Measurements from ENCODE around the gene COX4I1. TPM values are rescaled to one million over a fixed set of nuclear protein-coding genes. Genes with fewer than 3 reads are reported as not detected.
A peak's percentile ranks its signal among the peaks of the same experiment; 100 is the strongest.

COX4I1 gene
- total RNA-seq, 2 donors from 2014 or later = 1,383 to 1,567 TPM

DNA sequence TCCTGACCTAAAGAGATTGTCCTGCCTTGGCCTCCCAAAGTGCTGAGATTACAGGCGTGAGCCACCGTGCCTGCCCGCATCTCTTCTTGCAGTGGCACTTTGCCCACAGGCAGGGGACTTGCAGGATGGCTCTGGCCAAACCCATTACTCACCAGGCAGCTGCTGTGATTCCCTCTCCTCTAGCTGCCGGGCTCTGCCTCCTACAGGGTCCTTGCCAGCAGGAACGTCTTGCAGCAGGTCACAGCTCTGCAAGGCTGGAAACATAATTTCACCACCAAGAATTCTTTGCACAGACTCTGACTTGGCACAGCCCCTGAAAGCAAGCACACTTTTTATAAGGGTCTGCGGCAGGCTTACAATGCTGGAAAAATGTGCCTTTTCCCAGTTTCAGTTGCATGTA is 20.3 kb downstream of the COX4I1 start:
- no peak for DNase-seq (ENCODE audit: low spot score)
- no peaks in the 10 kb centered on the region for H3K9me3 ChIP-seq
- TF ChIP-seq, protein P1, sequence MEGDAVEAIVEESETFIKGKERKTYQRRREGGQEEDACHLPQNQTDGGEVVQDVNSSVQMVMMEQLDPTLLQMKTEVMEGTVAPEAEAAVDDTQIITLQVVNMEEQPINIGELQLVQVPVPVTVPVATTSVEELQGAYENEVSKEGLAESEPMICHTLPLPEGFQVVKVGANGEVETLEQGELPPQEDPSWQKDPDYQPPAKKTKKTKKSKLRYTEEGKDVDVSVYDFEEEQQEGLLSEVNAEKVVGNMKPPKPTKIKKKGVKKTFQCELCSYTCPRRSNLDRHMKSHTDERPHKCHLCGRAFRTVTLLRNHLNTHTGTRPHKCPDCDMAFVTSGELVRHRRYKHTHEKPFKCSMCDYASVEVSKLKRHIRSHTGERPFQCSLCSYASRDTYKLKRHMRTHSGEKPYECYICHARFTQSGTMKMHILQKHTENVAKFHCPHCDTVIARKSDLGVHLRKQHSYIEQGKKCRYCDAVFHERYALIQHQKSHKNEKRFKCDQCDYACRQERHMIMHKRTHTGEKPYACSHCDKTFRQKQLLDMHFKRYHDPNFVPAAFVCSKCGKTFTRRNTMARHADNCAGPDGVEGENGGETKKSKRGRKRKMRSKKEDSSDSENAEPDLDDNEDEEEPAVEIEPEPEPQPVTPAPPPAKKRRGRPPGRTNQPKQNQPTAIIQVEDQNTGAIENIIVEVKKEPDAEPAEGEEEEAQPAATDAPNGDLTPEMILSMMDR (IDR thresholded peaks at IDR 0.05) = no peak
- no peaks in the 10 kb centered on the region for H3K27me3 ChIP-seq
- H3K4me3 ChIP-seq = no peak overlapping the region
- no peaks in the 10 kb centered on the region for H3K36me3 ChIP-seq
- no peak overlapping the region for H3K27ac ChIP-seq
- H3K4me1 ChIP-seq = peaks cover 0 to 5% of the 10 kb centered on the region in 2 donors

DNA sequence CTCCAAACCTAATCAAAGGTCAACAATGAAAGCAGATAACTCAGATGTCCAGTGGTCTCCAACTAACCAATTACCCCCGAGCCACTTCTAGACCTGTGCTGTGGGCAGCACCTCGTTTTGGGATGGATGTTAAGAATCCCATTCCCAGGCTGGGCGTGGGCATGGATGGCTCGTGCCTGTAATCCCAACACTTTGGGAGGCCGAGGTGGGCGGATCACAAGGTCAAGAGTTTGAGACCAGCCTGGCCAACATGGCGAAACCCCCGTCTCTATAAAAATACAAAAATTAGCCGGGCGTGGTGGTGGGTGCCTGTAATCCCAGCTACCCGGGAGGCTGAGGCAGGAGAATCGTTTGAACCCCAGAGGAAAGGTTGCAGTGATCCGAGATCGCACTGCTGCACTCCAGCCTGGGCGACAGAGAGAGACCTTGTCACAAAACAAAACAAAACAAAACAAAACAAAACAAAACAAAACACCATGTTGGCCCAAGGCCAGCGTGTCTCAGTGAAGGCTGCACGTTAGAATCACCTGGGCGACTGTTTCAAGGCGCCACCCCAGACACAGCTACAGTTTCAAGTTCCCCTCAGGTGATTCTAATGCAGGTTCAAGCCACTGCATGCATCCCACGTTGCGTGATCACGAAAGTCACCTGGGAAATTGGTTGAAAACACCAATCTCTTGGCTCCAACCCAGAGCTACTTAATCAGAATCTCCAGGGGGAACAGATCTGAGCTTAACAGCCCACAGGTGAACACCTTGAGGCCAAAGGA is 21.3 kb downstream of the COX4I1 start:
- TF ChIP-seq, protein P1 (IDR thresholded peaks at IDR 0.05) = no peak
- no peaks in the 10 kb centered on the region for H3K27me3 ChIP-seq
- H3K27ac ChIP-seq = no peak overlapping the region
- H3K4me1 ChIP-seq = peaks cover 0 to 5% of the 10 kb centered on the region in 2 donors
- no peaks in the 10 kb centered on the region for H3K36me3 ChIP-seq
- no peak overlapping the region for H3K4me3 ChIP-seq
- H3K9me3 ChIP-seq = no peaks in the 10 kb centered on the region
- no peak for DNase-seq (ENCODE audit: low spot score)

DNA sequence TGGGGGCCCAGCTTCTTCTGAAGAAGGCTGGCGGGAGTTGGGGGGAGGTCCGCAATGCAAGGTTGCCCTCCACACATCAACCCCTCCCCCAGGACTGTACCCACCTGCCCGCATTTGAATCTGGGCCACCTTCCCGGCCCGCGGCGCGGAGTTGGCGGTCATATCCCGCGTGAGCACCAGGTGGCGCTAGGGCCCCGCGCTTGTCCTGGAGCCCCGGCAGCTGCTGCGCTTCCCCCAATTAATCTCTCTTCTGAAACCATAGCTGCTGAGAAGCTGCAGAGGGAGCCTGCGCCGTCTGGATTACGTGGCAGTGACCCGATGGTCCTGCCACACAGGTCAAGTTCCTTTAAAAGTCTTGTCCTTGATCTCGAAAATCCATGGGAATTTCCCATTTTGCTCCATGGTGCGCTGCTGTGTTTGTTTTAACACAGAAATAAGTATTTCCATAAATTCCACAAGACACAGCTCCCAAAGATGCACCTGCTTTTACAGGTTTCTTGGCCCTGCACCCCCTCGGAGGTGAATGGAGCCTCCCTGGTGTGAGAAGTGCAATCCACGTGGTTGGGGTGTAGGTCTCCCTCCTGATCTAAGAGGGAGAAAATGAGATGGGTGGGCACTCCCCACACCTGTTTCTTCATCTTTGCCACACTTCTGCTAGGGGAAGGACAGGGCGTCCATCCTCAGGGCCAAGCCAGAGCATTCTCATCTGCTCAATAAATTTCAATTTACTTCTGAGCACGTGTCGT is 22.1 kb downstream of the COX4I1 start:
- TF ChIP-seq, protein P1 (IDR thresholded peaks at IDR 0.05) = peak; percentile 95 to 96
- Histone ChIP-seq H3K27me3 (no peaks in the 10 kb centered on the region), H3K27ac (no peak overlapping the region)

DNA sequence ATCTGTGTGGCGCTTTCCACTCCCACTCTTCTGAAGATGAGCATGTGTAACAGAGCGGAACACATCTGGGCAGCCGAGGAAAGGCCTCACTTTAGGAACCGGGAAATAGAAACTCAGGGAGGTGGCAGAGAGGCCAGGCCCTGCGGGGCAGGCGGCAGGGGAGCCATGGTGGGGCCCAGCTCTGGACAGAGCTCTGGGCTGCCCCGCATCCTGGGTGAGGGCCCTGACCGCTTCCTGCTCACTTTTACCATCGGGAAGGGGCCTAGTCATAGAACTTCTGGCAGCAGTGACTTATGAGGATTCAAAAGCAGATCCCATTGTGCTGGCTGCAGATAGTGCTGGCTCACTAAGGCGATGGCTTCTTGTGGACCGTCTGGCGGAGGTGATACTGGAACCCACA is 22.6 kb downstream of the COX4I1 start:
- H3K27me3 ChIP-seq = no peaks in the 10 kb centered on the region
- TF ChIP-seq, protein P1 (IDR thresholded peaks at IDR 0.05) = no peak
- H3K27ac ChIP-seq = no peak overlapping the region
- peaks cover 0 to 5% of the 10 kb centered on the region in 2 donors for H3K4me1 ChIP-seq
- H3K36me3 ChIP-seq = no peaks in the 10 kb centered on the region
- no peaks in the 10 kb centered on the region for H3K9me3 ChIP-seq
- H3K4me3 ChIP-seq = no peak overlapping the region
- DNase-seq (ENCODE audit: low spot score) = no peak

More for the DNA sequence above, 22.1 kb downstream of the COX4I1 start:
- Histone ChIP-seq H3K36me3 (no peaks in the 10 kb centered on the region), H3K4me3 (no peak overlapping the region), H3K4me1 (peaks cover 0 to 5% of the 10 kb centered on the region in 2 donors), H3K9me3 (no peaks in the 10 kb centered on the region)
- peak; percentile 74 for DNase-seq (ENCODE audit: low spot score)

- H3K9me3 ChIP-seq = no peaks in the 10 kb centered on the region
- peaks cover 0 to 5% of the 10 kb centered on the region in 2 donors for H3K4me1 ChIP-seq
- no peaks in the 10 kb centered on the region for H3K27me3 ChIP-seq
- H3K36me3 ChIP-seq = no peaks in the 10 kb centered on the region
- TF ChIP-seq, protein P1 (IDR thresholded peaks at IDR 0.05) = no peak
- DNase-seq (ENCODE audit: low spot score) = no peak
- H3K4me3 ChIP-seq = no peak overlapping the region
- no peak overlapping the region for H3K27ac ChIP-seq
Measured at GRCh38 chr16:85823328-85823920, 23.9 kb downstream of the COX4I1 start.
